GM23338 (cell line): Measurements from ENCODE around the gene LRRC3. TPM values are rescaled to one million over a fixed set of nuclear protein-coding genes. Genes with fewer than 3 reads are reported as not detected.

Experiments
- ATAC-seq: fragments of 200-7000 bp; cut with Tn5 transposase; 3 replicates; pipeline ENCODE4 v1.9.1; 2020
- DNase-seq: peaks from one replicate; pipeline ENCODE4 v3.0.0-alpha.2; 2015; ENCODE audit warnings: low spot score
- H2AFZ ChIP-seq: fragments of 200-600 bp; sonication (generic); 2 replicates; pipeline ENCODE4 v1.8.0; 2016; ENCODE audit warnings: antibody characterized with exemption, mild to moderate bottlenecking, moderate library complexity
- H3F3A ChIP-seq: fragments of 200-600 bp; sonication (generic); replicated peaks from 2 replicates; pipeline ENCODE4 v1.8.0; 2017; ENCODE audit warnings: antibody characterized with exemption, mixed run types, low read depth
- H3K27ac ChIP-seq: fragments of 200-600 bp; sonication (generic); 2 replicates; pipeline ENCODE4 v1.6.1; 2016; ENCODE audit warnings: low read depth
- H3K27me3 ChIP-seq: fragments of 200-600 bp; sonication (generic); 2 replicates; pipeline ENCODE4 v1.8.0; 2016; ENCODE audit warnings: mild to moderate bottlenecking, mixed run types, moderate library complexity; ENCODE audit not compliant: insufficient read depth
- H3K36me3 ChIP-seq: fragments of 200-600 bp; sonication (generic); 2 replicates; pipeline ENCODE4 v1.8.0; 2016; ENCODE audit warnings: mild to moderate bottlenecking; ENCODE audit not compliant: insufficient read depth
- H3K4me1 ChIP-seq: fragments of 200-600 bp; sonication (generic); 2 replicates; pipeline ENCODE4 v1.8.0; 2016; ENCODE audit warnings: mild to moderate bottlenecking, moderate library complexity; ENCODE audit not compliant: insufficient read depth
- H3K4me2 ChIP-seq: fragments of 200-600 bp; sonication (generic); 2 replicates; pipeline ENCODE4 v1.7.1; 2017; ENCODE audit warnings: mixed run types
- H3K4me3 ChIP-seq: fragments of 200-600 bp; sonication (generic); 2 replicates; pipeline ENCODE4 v1.6.1; 2016; ENCODE audit warnings: mixed run types
- H3K79me2 ChIP-seq: fragments of 200-600 bp; sonication (generic); replicated peaks from 2 replicates; pipeline ENCODE4 v1.8.0; 2017; ENCODE audit warnings: mild to moderate bottlenecking; ENCODE audit not compliant: insufficient read depth
- H3K9me2 ChIP-seq: fragments of 200-600 bp; sonication (generic); 2 replicates; pipeline ENCODE4 v1.8.0; 2017; ENCODE audit not compliant: insufficient read depth
- H4K20me1 ChIP-seq: fragments of 200-600 bp; sonication (generic); replicated peaks from 2 replicates; pipeline ENCODE4 v1.8.0; 2017; ENCODE audit warnings: mild to moderate bottlenecking; ENCODE audit not compliant: insufficient read depth
- H3K27ac Mint-ChIP-seq: 2 replicates; pipeline ENCODE4 v1.8.0; 2020; ENCODE audit warnings: inconsistent platforms, mild to moderate bottlenecking, moderate library complexity, mixed read lengths
- H3K27me3 Mint-ChIP-seq: 3 replicates; pipeline ENCODE4 v1.8.0; 2022; ENCODE audit warnings: low read depth, mild to moderate bottlenecking, moderate library complexity, mixed read lengths, inconsistent platforms; ENCODE audit not compliant: insufficient read depth, poor library complexity
- H3K36me3 Mint-ChIP-seq: 3 replicates; pipeline ENCODE4 v1.8.0; 2021; ENCODE audit warnings: low read depth, mild to moderate bottlenecking, inconsistent platforms, moderate library complexity, mixed read lengths
- H3K4me1 Mint-ChIP-seq: 3 replicates; pipeline ENCODE4 v1.8.0; 2020; ENCODE audit warnings: mild to moderate bottlenecking, inconsistent platforms, mixed read lengths
- H3K4me3 Mint-ChIP-seq: 3 replicates; pipeline ENCODE4 v1.8.0; 2021; ENCODE audit warnings: moderate library complexity, mild to moderate bottlenecking, inconsistent platforms, mixed read lengths
- H3K9me3 Mint-ChIP-seq: 3 replicates; pipeline ENCODE4 v1.8.0; 2020; ENCODE audit warnings: moderate library complexity, mild to moderate bottlenecking, inconsistent platforms, mixed read lengths
- CREB1 ChIP-seq: fragments of 250-450 bp; sonication (Bioruptor Pico); IDR thresholded peaks from 2 replicates; pipeline ENCODE4 v1.5.0; 2020; ENCODE audit warnings: low read depth, mild to moderate bottlenecking, moderate library complexity
- CTCF ChIP-seq, 2 experiments: fragments of 200-600 bp in 1 of 2; sonication (generic) in 1 of 2; conservative IDR thresholded peaks; 2 replicates each; pipeline versions ENCODE4 v1.5.1 to v1.6.1; 2016 to 2017; ENCODE audit warnings: antibody characterized with exemption in 2 of 2, low read depth in 2 of 2, mild to moderate bottlenecking in 2 of 2, moderate library complexity in 1 of 2
- ETS1 ChIP-seq: IDR thresholded peaks from 2 replicates; pipeline ENCODE4 v1.6.1; 2016; ENCODE audit warnings: antibody characterized with exemption
- EZH2phosphoT487 ChIP-seq: fragments of 200-600 bp; sonication (generic); IDR thresholded peaks from one replicate; pipeline ENCODE4 v1.8.1; 2018; ENCODE audit warnings: antibody characterized with exemption; ENCODE audit not compliant: unreplicated experiment
- JUNB ChIP-seq: IDR thresholded peaks from one replicate; pipeline ENCODE4 v1.6.1; 2016; ENCODE audit warnings: antibody characterized with exemption; ENCODE audit not compliant: unreplicated experiment
- NANOG ChIP-seq: IDR thresholded peaks from 2 replicates; pipeline ENCODE4 v1.6.1; 2016; ENCODE audit warnings: antibody characterized with exemption, borderline replicate concordance
- POLR2AphosphoS5 ChIP-seq: IDR thresholded peaks from 2 replicates; pipeline ENCODE4 v1.6.1; 2016; ENCODE audit warnings: antibody characterized with exemption, low read depth
- REST ChIP-seq: IDR thresholded peaks from one replicate; pipeline ENCODE4 v1.6.1; 2018; ENCODE audit warnings: antibody characterized with exemption; ENCODE audit not compliant: unreplicated experiment
- STAT1 ChIP-seq: IDR thresholded peaks from one replicate; pipeline ENCODE4 v1.6.1; 2016; ENCODE audit warnings: antibody characterized with exemption; ENCODE audit not compliant: unreplicated experiment
- ZNF114 ChIP-seq: fragments of 250-450 bp; sonication (Bioruptor Pico); IDR thresholded peaks from 2 replicates; pipeline ENCODE4 v1.5.0; 2020; ENCODE audit warnings: mild to moderate bottlenecking, moderate library complexity
- ZNF331 ChIP-seq: fragments of 250-450 bp; sonication (Bioruptor Pico); IDR thresholded peaks from 2 replicates; pipeline ENCODE4 v1.5.0; 2020; ENCODE audit warnings: low read depth, mild to moderate bottlenecking, moderate library complexity
- polyA plus RNA-seq: library from polyadenylated mRNA; unstranded; fragments of >200 nt; fragmentation: Nextera tagmentation; extraction: Ambion mirVana; gene quantifications from 2 replicates; pipeline ENCODE4 v1.2.1, GENCODE V29; 2016
- total RNA-seq: library from RNA; depleted of rRNA; stranded (reverse); fragments of >200 nt; shearing (Covaris generic); gene quantifications from 2 replicates; pipeline ENCODE4 v1.2.3, GENCODE V29; 2014

Gene LRRC3
- total and polyA plus RNA-seq, 2 experiments from 2014 or later: 0.95 to 6.8 TPM

- TF ChIP-seq CTCF (conservative IDR thresholded peaks at IDR 0.05; ENCODE audit: low read depth in 2 of 2) (no peak), NANOG (no peak), POLR2AphosphoS5 (no peak), CREB1 (no peak), EZH2phosphoT487 (no peak), ETS1 (no peak), JUNB (no peak)
Measured at GRCh38 chr21:44466351-44466954, 11.1 kb downstream of the LRRC3 start (continued).

- Histone ChIP-seq H2AFZ (no peak overlapping the region), H3K4me2 (no peak overlapping the region), H3K36me3 (no peaks in the 10 kb centered on the region), H3K27me3 (no peaks in the 10 kb centered on the region), H3K27ac (no peak overlapping the region), H4K20me1 (no peaks in the 10 kb centered on the region), H3K9me2 (no peaks in the 10 kb centered on the region), H3F3A (no peaks in the 10 kb centered on the region), H3K4me3 (no peak overlapping the region), H3K79me2 (no peaks in the 10 kb centered on the region), H3K4me1 (no peaks in the 10 kb centered on the region; the same call in 1 of the 2 replicates)
- Mint-ChIP-seq H3K9me3 (no peaks in the 10 kb centered on the region; the same call in 2 of the 3 replicates), H3K27ac (no peak overlapping the region; the same call in 1 of the 2 replicates), H3K4me3 (no peak overlapping the region), H3K4me1 (peaks cover 16% of the 10 kb centered on the region), H3K36me3 (no peaks in the 10 kb centered on the region; the same call in 2 of the 3 replicates), H3K27me3 (peaks cover 6% of the 10 kb centered on the region)
- no peak for DNase-seq
- ATAC-seq: no peak
- TF ChIP-seq NANOG (no peak), CTCF (conservative IDR thresholded peaks at IDR 0.05; ENCODE audit: low read depth in 2 of 2) (no peak), STAT1 (no peak), REST (no peak), POLR2AphosphoS5 (no peak), CREB1 (no peak), ZNF114 (CRISPR knock-in tag) (no peak), ETS1 (no peak), EZH2phosphoT487 (no peak), ZNF331 (no peak)
Measured at GRCh38 chr21:44466996-44467858, 11.9 kb downstream of the LRRC3 start.
